Sigmoid colon (tissue), 7 donors: ENCODE measurements around the gene CCDC158. TPM values are rescaled to one million over a fixed set of nuclear protein-coding genes. Genes with fewer than 3 reads are reported as not detected.

Experiments
- DNase-seq: peaks from one replicate; pipeline ENCODE4 v3.0.0-alpha.2; 2019
- H3K27ac ChIP-seq, 4 donors: fragments of 200-600 bp; sonication (generic); one replicate each; pipeline ENCODE4 v1.5.1; 2016 to 2019; ENCODE audit warnings: mild to moderate bottlenecking in 1 of 4
- H3K27me3 ChIP-seq, 3 donors: fragments of 200-600 bp; sonication (generic); one replicate each; pipeline ENCODE4 v1.5.1; 2019; ENCODE audit warnings: mild to moderate bottlenecking in 1 of 3
- H3K36me3 ChIP-seq, 4 donors: fragments of 200-600 bp; sonication (generic); one replicate each; pipeline ENCODE4 v1.5.1; 2016 to 2019
- H3K4me1 ChIP-seq, 4 donors: fragments of 200-600 bp; sonication (generic); one replicate each; pipeline ENCODE4 v1.5.1; 2017 to 2019
- H3K4me3 ChIP-seq, 4 donors: fragments of 200-600 bp; sonication (generic); one replicate each; pipeline ENCODE4 v1.5.1; 2017 to 2019; ENCODE audit warnings: mild to moderate bottlenecking in 2 of 4, moderate library complexity in 1 of 4
- H3K9me3 ChIP-seq, 4 donors: fragments of 200-600 bp in 3 of 4; sonication (generic) in 3 of 4; one replicate each; pipeline versions ENCODE4 v1.5.1 to v1.6.1; 2013 to 2019
- EP300 ChIP-seq, 4 donors: sonication (generic); formaldehyde crosslinking; IDR thresholded peaks; one replicate each; pipeline ENCODE4 v1.6.1; 2017; ENCODE audit warnings: antibody characterized with exemption in 4 of 4
- POLR2A ChIP-seq, 2 donors: fragments of 450-650 bp; IDR thresholded peaks; one replicate each; pipeline ENCODE4 v1.6.1; 2016; ENCODE audit warnings: antibody characterized with exemption in 2 of 2, mild to moderate bottlenecking in 2 of 2, moderate library complexity in 2 of 2
- POLR2AphosphoS5 ChIP-seq, 4 donors: sonication (generic); formaldehyde crosslinking; IDR thresholded peaks; one replicate each; pipeline ENCODE4 v1.6.1; 2017; ENCODE audit warnings: antibody characterized with exemption in 4 of 4
- WGBS, 2 donors: extraction: QIAGEN DNeasy Blood & Tissue Kit; methylation state at CpG; one replicate each; pipeline ENCODE4 v1.1.7; 2013; 5-methylcytosine and 5-hydroxymethylcytosine counted together
- intact Hi-C: fragments of 100-400 bp; cut with DNase I; formaldehyde crosslinking; loops from one replicate; pipeline ENCODE4 v1.15.1; 2023
- polyA plus RNA-seq, 3 donors: library from polyadenylated mRNA; stranded (reverse); fragments of 200-250 nt; gene quantifications; one replicate each; pipeline ENCODE4 v1.2.3, GENCODE V29; 2013
- total RNA-seq, 4 donors: library from RNA; depleted of rRNA; stranded (reverse); fragments of >200 nt; gene quantifications; one replicate each; pipeline ENCODE4 v1.1.0, GENCODE V29; 2016
- TF ChIP-seq, protein P1 (sequence below), 4 experiments: fragments of 450-650 bp in 3 of 4; fragments of 200-600 bp in 1 of 4; IDR thresholded peaks; one replicate each; pipeline ENCODE4 v1.5.1; 2016 to 2019; ENCODE audit warnings: antibody characterized with exemption in 4 of 4, mild to moderate bottlenecking in 3 of 4, moderate library complexity in 2 of 4
- donor health status: healthy with polysubstance abuse.
- donor health status: Bipolar disorder and iron deficiency.
- donor health status: healthy.

CCDC158 gene
- total and polyA plus RNA-seq, 7 donors: 0.12 to 1.7 (median 0.62) TPM; not detected in 3

DNA sequence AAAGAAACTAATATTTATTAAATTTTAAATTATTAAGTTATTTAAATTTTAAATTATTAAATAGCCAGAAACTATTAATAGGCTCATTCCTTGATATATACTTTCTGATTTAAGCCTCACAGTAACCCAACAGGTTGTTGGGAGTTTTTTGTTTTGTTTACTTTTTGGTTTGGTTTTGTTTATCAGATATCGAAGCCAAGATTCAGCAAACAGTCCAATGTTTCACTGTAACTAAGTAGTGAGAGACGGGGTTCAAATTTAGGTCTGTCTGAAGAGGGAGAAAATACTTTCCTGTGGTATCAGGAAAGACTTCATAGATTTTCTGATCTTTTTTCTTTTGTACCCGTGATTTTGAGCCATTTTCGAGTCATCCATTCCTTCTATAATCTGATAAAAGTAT, 54.2 kb downstream of the CCDC158 start:
- no peak overlapping the region for H3K4me3 ChIP-seq
- no peaks in the 10 kb centered on the region for H3K36me3 ChIP-seq
- intact Hi-C loops: no loop called here
- DNase-seq: no peak
- H3K9me3 ChIP-seq: no peaks in the 10 kb centered on the region
- H3K27ac ChIP-seq: no peak overlapping the region
- H3K4me1 ChIP-seq: no peaks in the 10 kb centered on the region
- no peak for TF ChIP-seq POLR2A (IDR thresholded peaks at IDR 0.05)
- TF ChIP-seq, protein P1, sequence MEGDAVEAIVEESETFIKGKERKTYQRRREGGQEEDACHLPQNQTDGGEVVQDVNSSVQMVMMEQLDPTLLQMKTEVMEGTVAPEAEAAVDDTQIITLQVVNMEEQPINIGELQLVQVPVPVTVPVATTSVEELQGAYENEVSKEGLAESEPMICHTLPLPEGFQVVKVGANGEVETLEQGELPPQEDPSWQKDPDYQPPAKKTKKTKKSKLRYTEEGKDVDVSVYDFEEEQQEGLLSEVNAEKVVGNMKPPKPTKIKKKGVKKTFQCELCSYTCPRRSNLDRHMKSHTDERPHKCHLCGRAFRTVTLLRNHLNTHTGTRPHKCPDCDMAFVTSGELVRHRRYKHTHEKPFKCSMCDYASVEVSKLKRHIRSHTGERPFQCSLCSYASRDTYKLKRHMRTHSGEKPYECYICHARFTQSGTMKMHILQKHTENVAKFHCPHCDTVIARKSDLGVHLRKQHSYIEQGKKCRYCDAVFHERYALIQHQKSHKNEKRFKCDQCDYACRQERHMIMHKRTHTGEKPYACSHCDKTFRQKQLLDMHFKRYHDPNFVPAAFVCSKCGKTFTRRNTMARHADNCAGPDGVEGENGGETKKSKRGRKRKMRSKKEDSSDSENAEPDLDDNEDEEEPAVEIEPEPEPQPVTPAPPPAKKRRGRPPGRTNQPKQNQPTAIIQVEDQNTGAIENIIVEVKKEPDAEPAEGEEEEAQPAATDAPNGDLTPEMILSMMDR (IDR thresholded peaks at IDR 0.05): no peak
- TF ChIP-seq EP300 (IDR thresholded peaks at IDR 0.05): no peak
- TF ChIP-seq POLR2AphosphoS5 (IDR thresholded peaks at IDR 0.05): no peak
- no peaks in the 10 kb centered on the region for H3K27me3 ChIP-seq
- 82% methylated on average over 4 of the region's 4 CpGs for WGBS, 2 donors

DNA sequence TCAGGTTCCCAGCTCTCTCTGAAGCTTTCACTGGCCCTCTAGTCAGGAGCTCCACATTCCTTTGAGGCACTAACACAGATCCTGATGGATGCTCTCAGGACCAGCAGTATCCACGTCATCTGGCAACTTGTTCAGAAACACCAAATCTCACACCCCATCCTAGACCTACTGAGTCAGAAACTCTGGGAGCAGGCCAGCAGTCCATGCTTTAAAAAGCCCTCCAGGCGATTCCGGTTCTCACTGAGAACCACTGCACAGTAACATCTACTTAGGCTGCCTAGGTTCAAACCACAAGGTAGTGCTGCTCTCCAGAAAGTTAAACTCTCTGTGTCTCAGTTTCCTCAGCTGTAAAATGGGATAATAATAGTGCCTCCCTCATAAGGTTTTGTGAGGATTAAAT, 55.3 kb downstream of the CCDC158 start:
- H3K4me3 ChIP-seq: no peak overlapping the region
- no peak for DNase-seq
- 87 to 92% methylated on average over 3 of the region's 3 CpGs for WGBS, 2 donors
- no peaks in the 10 kb centered on the region for H3K4me1 ChIP-seq
- TF ChIP-seq, protein P1 (IDR thresholded peaks at IDR 0.05): no peak
- TF ChIP-seq POLR2AphosphoS5 (IDR thresholded peaks at IDR 0.05) (no peak), POLR2A (IDR thresholded peaks at IDR 0.05) (no peak), EP300 (IDR thresholded peaks at IDR 0.05) (no peak)
- H3K9me3 ChIP-seq: no peaks in the 10 kb centered on the region
- no peaks in the 10 kb centered on the region for H3K36me3 ChIP-seq
- intact Hi-C loops: no loop called here
- no peaks in the 10 kb centered on the region for H3K27me3 ChIP-seq
- H3K27ac ChIP-seq: no peak overlapping the region

DNA sequence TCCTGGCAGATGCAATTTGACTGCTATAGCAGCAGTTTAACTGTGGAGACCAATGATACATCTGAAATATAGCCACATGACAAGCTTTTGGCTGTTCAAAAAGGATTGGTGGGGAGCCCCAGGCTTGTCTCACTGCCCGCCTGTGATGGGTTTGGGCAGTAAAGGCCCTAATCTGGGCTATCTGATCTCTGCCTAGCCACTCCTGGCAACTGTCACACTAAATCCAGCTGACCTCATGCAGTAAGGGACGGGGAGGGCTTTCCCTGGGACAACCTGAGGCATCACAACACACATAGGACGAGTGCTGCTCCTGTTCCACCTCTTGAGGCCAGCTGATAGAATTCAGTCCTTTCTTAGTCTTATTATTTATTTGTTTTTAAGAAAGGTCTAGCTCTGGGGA, 56.2 kb downstream of the CCDC158 start:
- WGBS, 2 donors: 83 to 86% methylated on average over 3 of the region's 3 CpGs

DNA sequence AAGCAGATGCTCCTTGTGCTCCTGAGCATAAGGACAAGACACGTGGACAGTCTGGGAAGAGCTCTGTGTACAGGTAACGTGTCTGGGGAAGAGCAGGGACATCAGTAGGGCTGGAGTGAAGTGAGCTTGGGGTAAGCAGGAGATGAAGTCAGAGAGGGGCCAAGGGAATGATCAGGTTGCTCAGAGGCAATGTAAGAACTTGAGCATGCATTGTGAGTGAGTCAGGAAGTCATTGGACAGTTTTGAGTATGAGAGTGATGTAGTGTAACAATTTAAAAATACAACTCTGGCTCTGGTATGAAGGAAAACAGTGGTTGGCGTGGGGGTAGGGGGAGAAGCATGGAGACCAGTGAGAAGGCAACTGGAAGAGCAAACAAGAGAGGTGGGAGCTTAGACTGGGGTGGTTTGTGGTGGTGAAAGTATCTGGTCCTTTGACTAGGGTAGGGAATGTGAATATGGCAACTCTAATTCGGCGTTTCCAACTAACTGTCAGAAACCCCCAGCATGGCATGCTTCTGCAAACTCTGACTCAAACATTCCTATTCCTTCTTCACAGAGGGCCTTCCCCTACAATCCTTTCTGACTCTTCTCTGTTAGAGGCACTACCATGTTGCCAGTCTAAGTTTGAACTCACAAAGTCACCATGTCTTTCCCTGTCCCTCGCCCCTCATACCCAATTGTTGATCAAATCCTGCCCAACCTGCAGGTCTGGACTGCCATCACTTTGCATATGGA, 57.2 kb downstream of the CCDC158 start:
- Histone ChIP-seq H3K4me1 (no peaks in the 10 kb centered on the region), H3K36me3 (no peaks in the 10 kb centered on the region), H3K27ac (no peak overlapping the region), H3K4me3 (no peak overlapping the region), H3K9me3 (peaks cover 0 to 7% (median 0%) of the 10 kb centered on the region in 4 donors), H3K27me3 (no peaks in the 10 kb centered on the region)
- 88 to 91% methylated on average over 6 of the region's 6 CpGs for WGBS, 2 donors
- intact Hi-C loops: no loop called here
- DNase-seq: no peak
- TF ChIP-seq, protein P1 (IDR thresholded peaks at IDR 0.05): no peak
- TF ChIP-seq POLR2AphosphoS5 (IDR thresholded peaks at IDR 0.05) (no peak), POLR2A (IDR thresholded peaks at IDR 0.05) (no peak)

More for the DNA sequence above, 56.2 kb downstream of the CCDC158 start:
- DNase-seq: no peak
- peaks cover 0 to 7% (median 0%) of the 10 kb centered on the region in 4 donors for H3K9me3 ChIP-seq
- no peak overlapping the region for H3K27ac ChIP-seq
- intact Hi-C loops: no loop called here
- H3K4me3 ChIP-seq: no peak overlapping the region
- no peaks in the 10 kb centered on the region for H3K4me1 ChIP-seq
- H3K27me3 ChIP-seq: no peaks in the 10 kb centered on the region
- no peaks in the 10 kb centered on the region for H3K36me3 ChIP-seq
- TF ChIP-seq, protein P1 (IDR thresholded peaks at IDR 0.05): no peak
- TF ChIP-seq POLR2AphosphoS5 (IDR thresholded peaks at IDR 0.05): no peak
- TF ChIP-seq POLR2A (IDR thresholded peaks at IDR 0.05): no peak
- TF ChIP-seq EP300 (IDR thresholded peaks at IDR 0.05): no peak
